ENCODE data around the gene KCNH2.

The KCNH2 gene

GRCh38 chr7:150959739-150960734 is 18.1 kb downstream of the KCNH2 start:
- DNase-seq (ENCODE audit: low spot score), result no peak

- no peak for DNase-seq (ENCODE audit: low spot score)
Observed at GRCh38 chr7:150959081-150959480, 19.0 kb downstream of the KCNH2 start.

GRCh38 chr7:150958597-150958996 is 19.5 kb downstream of the KCNH2 start:
- no peak for DNase-seq (ENCODE audit: low spot score)

GRCh38 chr7:150958062-150958552 is 20.0 kb downstream of the KCNH2 start:
- DNase-seq (ENCODE audit: low spot score), result no peak

GRCh38 chr7:150957133-150958020 is 20.7 kb downstream of the KCNH2 start:
- DNase-seq (ENCODE audit: low spot score), result no peak

GRCh38 chr7:150956395-150957132 is 21.6 kb downstream of the KCNH2 start:
- no peak for DNase-seq (ENCODE audit: low spot score)

- no peak for DNase-seq (ENCODE audit: low spot score)
Observed at GRCh38 chr7:150955519-150956394, 22.4 kb downstream of the KCNH2 start.

GRCh38 chr7:150954986-150955518 is 23.1 kb downstream of the KCNH2 start:
- DNase-seq (ENCODE audit: low spot score), result no peak

GRCh38 chr7:150954201-150954985 is 23.7 kb downstream of the KCNH2 start:
- DNase-seq (ENCODE audit: low spot score), result no peak

- no peak for DNase-seq (ENCODE audit: low spot score)
Observed at GRCh38 chr7:150953061-150953997, 24.8 kb downstream of the KCNH2 start.

- DNase-seq (ENCODE audit: low spot score), result no peak
Observed at GRCh38 chr7:150952331-150953050, 25.6 kb downstream of the KCNH2 start.

- no peak for DNase-seq (ENCODE audit: low spot score)
Observed at GRCh38 chr7:150951521-150951920, 26.6 kb downstream of the KCNH2 start.

- DNase-seq (ENCODE audit: low spot score), result no peak
Observed at GRCh38 chr7:150951181-150951520, 27.0 kb downstream of the KCNH2 start.

- no peak for DNase-seq (ENCODE audit: low spot score)
Observed at GRCh38 chr7:150950496-150951180, 27.5 kb downstream of the KCNH2 start.

- DNase-seq (ENCODE audit: low spot score), result no peak
Observed at GRCh38 chr7:150949971-150950491, 28.1 kb downstream of the KCNH2 start.

GRCh38 chr7:150949564-150949963 is 28.6 kb downstream of the KCNH2 start:
- DNase-seq (ENCODE audit: low spot score), result no peak

- DNase-seq (ENCODE audit: low spot score), result no peak
Observed at GRCh38 chr7:150948791-150949251, 29.3 kb downstream of the KCNH2 start.

All from putamen (tissue), 1 donor.